Stimulated activated CD4-positive, alpha-beta T cell treated with anti-CD3 and anti-CD28 coated beads, Interleukin-2, amount 100 ng/mL, for 24 hours (primary cell): ENCODE results near the gene GVQW3.

Experiments used
- DNase-seq, 2 donors: peaks; one replicate each; pipeline ENCODE4 v3.0.0-alpha.2; 2020

Gene GVQW3

GRCh38 chr11:76380977-76381719 lies at the start of gene GVQW3, which contains the start of gene THAP12:
TSS of gene GVQW3 (plus strand) at chr11:76381323. CDS start at chr11:76381829, 506 bp downstream.
TSS of gene THAP12 (minus strand) at chr11:76381132. CDS start at chr11:76380836, 296 bp downstream.
- DNase-seq, result peak; percentile 96

- no peak for DNase-seq
Observed at GRCh38 chr11:76334826-76335389, 46.2 kb upstream of the GVQW3 start.

GRCh38 chr11:76335842-76336241 lies 45.3 kb upstream of the GVQW3 start:
- DNase-seq, result no peak

DNA sequence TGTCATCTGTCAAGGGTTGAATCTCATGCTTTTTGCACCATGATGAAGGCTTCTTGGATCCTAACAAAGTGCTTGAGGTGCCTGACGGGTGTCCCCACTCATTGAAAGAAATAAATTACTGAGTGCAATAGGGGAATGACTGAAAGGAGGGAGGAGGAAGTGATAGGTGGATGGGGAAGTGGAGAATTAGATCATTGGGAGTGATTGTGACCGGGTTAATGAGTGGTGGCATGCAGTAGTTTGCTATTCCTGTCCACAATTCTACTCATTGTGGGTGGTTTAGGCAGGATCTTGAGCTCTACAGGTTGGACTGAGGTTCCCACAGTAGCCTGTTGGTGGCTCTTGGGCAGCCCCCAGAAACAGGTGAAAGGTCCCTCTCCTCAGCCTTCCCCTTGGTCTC lies 44.5 kb upstream of the GVQW3 start:
- DNase-seq, result no peak

DNA sequence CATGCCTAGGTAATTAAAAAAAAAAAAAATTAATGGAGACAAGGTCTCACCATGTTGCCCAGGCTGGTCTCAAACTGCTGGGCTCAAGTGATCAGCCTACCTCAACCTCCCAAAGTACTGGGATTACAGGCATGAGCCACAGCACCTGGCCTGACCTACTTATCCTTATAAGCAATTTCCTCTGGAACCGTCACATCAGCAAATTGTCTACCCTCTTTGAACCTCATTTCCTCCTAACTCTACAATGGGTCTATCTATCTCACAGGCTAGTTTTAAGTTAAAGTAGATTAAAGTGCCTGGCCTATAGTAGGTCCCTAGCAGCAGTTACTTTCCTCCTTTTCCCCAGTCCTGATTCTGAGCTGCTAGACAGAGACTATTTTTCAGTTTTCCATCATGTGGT lies 43.7 kb upstream of the GVQW3 start:
- DNase-seq, result no peak

- no peak for DNase-seq
Observed at GRCh38 chr11:76337923-76338322, 43.2 kb upstream of the GVQW3 start.

- DNase-seq, result no peak
Observed at GRCh38 chr11:76339221-76339620, 41.9 kb upstream of the GVQW3 start.

DNA sequence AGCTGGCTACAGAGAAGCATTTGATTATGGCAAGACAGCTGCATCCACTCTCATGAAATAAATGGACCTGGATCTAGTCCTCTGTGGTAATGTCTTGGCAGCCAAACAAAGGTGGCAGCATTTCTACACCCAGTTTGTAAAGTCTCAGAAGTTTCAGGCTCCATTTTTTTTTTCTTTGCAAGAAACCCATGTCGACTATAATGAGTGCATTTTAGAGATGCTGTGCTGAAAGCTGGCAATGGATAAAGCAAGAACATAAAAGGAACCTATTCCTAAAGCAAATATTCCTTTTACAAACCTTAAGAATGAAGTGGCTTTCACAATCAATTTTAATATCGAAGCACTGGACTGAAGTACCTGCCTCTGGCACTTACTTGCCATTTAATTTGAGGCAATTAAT lies 33.7 kb upstream of the GVQW3 start:
- no peak for DNase-seq

DNA sequence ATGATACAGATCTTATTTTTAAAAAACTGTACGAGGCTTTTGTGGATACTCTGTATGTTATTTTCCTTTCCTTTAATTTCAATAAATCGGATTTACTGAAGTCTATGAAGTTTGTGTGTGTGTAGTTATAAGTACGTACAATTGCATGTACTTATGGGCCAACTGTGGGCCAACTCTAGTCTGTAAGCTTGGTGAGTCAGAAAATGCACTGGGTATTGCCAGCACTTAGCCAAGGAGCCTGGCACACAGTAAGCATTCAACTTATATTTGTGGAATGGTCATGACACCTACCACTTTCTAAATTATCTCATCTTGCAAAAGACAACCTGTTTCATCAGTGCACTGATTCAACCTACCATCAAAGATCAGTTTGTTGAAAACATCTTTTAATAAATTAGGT lies 32.8 kb upstream of the GVQW3 start:
- no peak for DNase-seq

GRCh38 chr11:76355172-76355571 lies 26.0 kb upstream of the GVQW3 start:
- DNase-seq, result no peak

DNA sequence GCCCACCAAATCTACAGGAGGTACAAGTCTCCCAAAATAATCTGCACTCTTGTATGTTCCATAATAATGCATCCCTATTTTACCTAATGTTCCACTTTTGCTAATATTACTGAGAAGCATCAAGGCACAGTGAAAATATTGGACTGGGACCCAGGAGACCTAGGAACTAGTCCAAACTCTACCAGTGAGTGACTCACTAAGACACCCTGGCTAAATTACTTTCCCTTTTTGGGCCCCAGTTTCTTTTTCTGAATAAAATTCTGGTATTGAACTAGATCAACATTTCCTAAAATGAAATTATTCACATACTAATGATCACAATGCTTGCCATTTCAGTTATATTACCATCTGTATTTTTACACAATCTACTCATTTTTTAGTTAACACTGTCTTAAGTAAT lies 19.7 kb upstream of the GVQW3 start:
- DNase-seq, result no peak

GRCh38 chr11:76361776-76362175 lies 19.3 kb upstream of the GVQW3 start:
- DNase-seq, result no peak

DNA sequence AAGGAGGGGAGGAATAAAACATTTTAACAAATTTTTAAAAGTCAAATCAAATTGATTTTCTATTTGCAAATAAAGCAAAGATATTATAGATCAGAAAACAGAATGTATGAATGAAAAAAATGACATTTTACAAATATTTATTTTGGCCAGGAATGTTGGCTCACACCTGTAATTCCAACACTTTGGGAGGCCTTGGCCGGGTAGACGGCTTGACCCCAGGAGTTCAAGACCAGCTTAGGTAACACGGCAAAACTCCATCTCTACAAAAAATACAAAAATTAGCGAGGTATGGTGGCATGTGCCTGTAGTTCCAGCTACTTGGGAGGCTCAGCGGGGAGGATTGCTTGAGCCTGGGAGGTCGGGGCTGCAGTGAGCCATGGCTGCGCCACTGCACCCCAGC lies 18.4 kb upstream of the GVQW3 start:
- no peak for DNase-seq

- no peak for DNase-seq
Observed at GRCh38 chr11:76365038-76365679, 16.0 kb upstream of the GVQW3 start.

GRCh38 chr11:76368490-76368889 lies 12.6 kb upstream of the GVQW3 start:
- no peak for DNase-seq

DNA sequence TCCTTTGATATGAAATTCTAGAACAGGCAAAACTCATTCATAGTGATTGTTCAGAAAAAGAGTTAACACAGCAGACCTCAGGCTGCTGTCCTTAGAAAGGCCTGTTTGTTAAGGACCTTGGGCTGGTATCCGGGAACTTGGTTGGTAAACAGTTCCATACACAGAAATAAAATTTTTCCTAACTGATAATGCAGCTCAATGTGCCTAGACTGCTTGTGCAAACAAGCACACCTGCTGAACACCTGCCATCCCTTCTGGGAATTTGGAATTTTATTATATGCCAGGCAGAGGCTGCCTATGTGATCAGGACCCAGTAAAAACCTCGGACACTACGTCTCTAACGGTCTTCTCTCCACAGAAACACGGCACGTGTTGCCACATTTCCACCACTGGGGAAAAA lies 11.7 kb upstream of the GVQW3 start:
- DNase-seq, result no peak

GRCh38 chr11:76371170-76371569 lies 10.0 kb upstream of the GVQW3 start:
- DNase-seq, result peak; percentile 15 to 49

DNA sequence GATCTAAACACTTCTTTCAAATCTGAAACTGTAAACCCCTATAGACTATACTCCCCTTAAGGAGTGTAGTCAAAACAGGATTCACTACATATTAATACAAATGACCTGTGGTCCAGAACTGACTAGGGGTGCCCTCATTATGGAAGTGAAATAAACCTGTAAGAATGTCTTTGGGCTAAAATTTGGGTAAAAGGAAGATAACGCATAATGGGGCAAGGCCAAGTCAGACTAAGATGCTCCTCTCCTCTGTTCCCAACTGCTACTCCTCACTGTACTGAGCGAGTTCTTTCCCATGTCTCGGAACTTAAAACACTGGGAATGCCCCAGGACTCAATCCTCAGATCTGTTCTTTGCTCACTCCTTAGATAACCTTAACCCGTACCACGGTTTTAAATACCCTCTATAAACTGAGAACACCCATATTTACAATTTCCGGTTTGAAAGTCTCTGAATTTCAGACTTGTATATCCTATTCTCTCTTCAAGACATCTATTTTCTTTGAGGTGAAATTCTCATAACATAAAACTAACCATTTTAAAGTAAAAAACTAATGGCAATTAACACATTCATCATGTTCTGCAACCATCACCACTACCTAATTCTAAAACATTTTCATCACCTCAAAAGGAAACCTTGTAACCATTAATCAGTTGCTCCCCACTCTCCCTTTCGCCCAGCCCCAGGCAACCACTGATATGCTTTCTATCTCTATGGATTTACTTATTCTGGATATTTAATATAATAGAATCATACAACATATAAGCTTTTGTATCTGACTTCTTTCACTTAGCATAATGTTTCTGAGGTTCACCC lies 4.2 kb upstream of the GVQW3 start:
- no peak for DNase-seq

GRCh38 chr11:76379807-76380158 lies 1.3 kb upstream of the GVQW3 start:
- no peak for DNase-seq

- DNase-seq, result peak; percentile 59 to 72
Observed at GRCh38 chr11:76380159-76380976, 755 bp upstream of the GVQW3 start.

- DNase-seq, result no peak
Observed at GRCh38 chr11:76382209-76382608, 1.1 kb downstream of the GVQW3 start.

DNA sequence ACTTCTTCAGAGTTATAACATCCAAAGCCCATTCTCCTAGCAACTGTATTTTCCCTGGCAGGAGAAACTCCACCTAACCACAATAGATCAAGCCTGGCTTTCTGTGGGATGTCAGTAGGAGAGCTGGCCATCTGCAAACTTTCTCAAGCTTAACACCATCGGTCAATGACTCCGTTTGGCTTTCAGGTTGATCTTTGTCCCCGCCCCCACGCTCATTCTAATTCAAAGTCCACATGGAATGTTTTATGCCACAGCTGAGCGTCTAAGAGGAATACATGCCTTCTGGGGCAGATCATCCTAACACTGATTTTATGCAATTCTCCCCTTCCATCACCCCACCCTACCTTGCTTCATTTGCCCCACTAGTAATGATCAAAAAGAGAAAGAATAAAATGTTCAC lies 4.8 kb downstream of the GVQW3 start:
- no peak for DNase-seq

GRCh38 chr11:76388408-76388807 lies 7.3 kb downstream of the GVQW3 start:
- DNase-seq, result no peak
